OCI-LY3 (cell line): ENCODE results near the gene SASH1.

Source experiments
- H2AFZ ChIP-seq: fragments of 200-600, 300-600 bp; shearing (Covaris generic); 2 replicates; pipeline ENCODE4 v1.6.0; 2014; ENCODE audit warnings: antibody characterized with exemption, low read depth, low read length
- H3K27ac ChIP-seq: fragments of 200-600, 300-600 bp; sonication (generic); 2 replicates; pipeline ENCODE4 v1.5.1; 2014; ENCODE audit warnings: mild to moderate bottlenecking, low read length, moderate library complexity, mixed read lengths
- H3K27me3 ChIP-seq: fragments of 200-600, 300-600 bp; sonication (generic); 2 replicates; pipeline ENCODE4 v1.6.1; 2014; ENCODE audit warnings: low read depth, low read length, mixed read lengths
- H3K36me3 ChIP-seq: fragments of 200-600, 300-600 bp; sonication (generic); replicated peaks from 2 replicates; pipeline ENCODE3; 2014; ENCODE audit warnings: low read depth, low read length, mixed read lengths
- H3K4me1 ChIP-seq: fragments of 300-600, 200-600 bp; sonication (generic); 2 replicates; pipeline ENCODE4 v1.6.1; 2014; ENCODE audit warnings: low read length, mixed read lengths
- H3K4me2 ChIP-seq: fragments of 200-600, 300-600 bp; sonication (generic); 2 replicates; pipeline ENCODE4 v1.6.1; 2014; ENCODE audit warnings: low read length, mixed read lengths
- H3K4me3 ChIP-seq: fragments of 300-600, 200-600 bp; sonication (generic); 2 replicates; pipeline ENCODE4 v1.5.1; 2014; ENCODE audit warnings: antibody characterized with exemption, mild to moderate bottlenecking, low read length, moderate library complexity
- H3K79me2 ChIP-seq: fragments of 300-600, 200-600 bp; shearing (Covaris generic); 2 replicates; pipeline ENCODE4 v1.6.1; 2014; ENCODE audit warnings: mild to moderate bottlenecking, low read length, mixed read lengths
- H3K9ac ChIP-seq: fragments of 300-600, 200-600 bp; shearing (Covaris generic); 2 replicates; pipeline ENCODE4 v1.6.0; 2014; ENCODE audit warnings: mild to moderate bottlenecking, low read length, moderate library complexity
- H3K9me3 ChIP-seq: fragments of 200-600, 300-600 bp; shearing (Covaris generic); 2 replicates; pipeline ENCODE4 v1.6.1; 2014; ENCODE audit warnings: low read length, mixed read lengths; ENCODE audit not compliant: insufficient read depth
- H4K20me1 ChIP-seq: fragments of 200-600, 300-600 bp; sonication (generic); 2 replicates; pipeline ENCODE4 v1.6.1; 2016; ENCODE audit warnings: low read length, mixed read lengths; ENCODE audit not compliant: insufficient read depth
- EZH2phosphoT487 ChIP-seq: fragments of 200-600 bp; shearing (Covaris generic); IDR thresholded peaks from 2 replicates; pipeline ENCODE4 v1.6.1; 2018; ENCODE audit warnings: antibody characterized with exemption, mixed run types, low read depth
- TF ChIP-seq, protein P1 (sequence below): fragments of 200-600, 300-600 bp; sonication (generic); IDR thresholded peaks from 2 replicates; pipeline ENCODE4 v1.5.1; 2014; ENCODE audit warnings: antibody characterized with exemption, low read length, low read depth

The SASH1 gene

DNA sequence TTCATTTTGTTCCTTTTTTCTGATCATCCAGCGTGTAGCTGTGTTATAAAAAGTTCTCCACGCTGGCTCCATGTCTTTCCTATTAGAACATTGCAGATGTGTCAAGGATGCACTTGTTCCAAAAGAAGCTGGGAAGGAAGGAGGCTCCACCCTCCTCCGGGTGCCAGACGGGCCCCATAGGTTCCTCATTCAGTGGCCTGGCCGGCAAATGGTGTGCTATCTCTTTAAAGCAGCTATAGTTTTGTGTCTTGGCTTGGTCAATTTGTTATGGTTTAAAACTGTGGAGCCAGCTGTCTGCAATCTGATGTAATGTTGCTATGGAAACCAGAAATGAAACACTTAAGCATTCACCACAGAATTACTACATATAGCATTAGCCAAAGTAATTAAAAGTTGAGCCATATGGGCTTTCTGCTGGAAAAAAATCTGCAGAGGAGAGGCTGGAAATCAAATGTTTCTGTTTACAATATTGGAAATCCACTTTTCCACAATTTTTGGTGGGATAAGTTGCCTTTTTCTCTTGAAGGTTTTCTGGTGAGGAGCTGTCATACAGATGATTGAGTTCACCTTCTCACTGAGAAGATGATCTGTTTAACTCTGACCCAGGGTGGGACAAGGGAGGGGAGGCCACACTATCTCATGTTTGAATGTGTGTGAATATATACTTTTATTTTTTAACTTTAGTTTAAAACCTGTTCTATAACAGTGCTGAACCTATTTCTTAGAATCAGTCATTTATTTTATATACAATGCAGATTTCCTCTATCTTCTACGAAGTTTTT, 167.4 kb downstream of the SASH1 start:
- Histone ChIP-seq H3K4me1 (peaks cover 26% of the 10 kb centered on the region), H3K4me2 (peak overlapping the region; percentile 83), H3K9me3 (no peaks in the 10 kb centered on the region), H3K9ac (no peak overlapping the region), H2AFZ (no peak overlapping the region), H3K27me3 (peaks cover 71% of the 10 kb centered on the region), H3K4me3 (peak overlapping the region; percentile 61), H4K20me1 (peaks cover 8% of the 10 kb centered on the region), H3K36me3 (no peaks in the 10 kb centered on the region), H3K27ac (no peak overlapping the region), H3K79me2 (no peaks in the 10 kb centered on the region)
- TF ChIP-seq EZH2phosphoT487 = no peak
- TF ChIP-seq, protein P1, sequence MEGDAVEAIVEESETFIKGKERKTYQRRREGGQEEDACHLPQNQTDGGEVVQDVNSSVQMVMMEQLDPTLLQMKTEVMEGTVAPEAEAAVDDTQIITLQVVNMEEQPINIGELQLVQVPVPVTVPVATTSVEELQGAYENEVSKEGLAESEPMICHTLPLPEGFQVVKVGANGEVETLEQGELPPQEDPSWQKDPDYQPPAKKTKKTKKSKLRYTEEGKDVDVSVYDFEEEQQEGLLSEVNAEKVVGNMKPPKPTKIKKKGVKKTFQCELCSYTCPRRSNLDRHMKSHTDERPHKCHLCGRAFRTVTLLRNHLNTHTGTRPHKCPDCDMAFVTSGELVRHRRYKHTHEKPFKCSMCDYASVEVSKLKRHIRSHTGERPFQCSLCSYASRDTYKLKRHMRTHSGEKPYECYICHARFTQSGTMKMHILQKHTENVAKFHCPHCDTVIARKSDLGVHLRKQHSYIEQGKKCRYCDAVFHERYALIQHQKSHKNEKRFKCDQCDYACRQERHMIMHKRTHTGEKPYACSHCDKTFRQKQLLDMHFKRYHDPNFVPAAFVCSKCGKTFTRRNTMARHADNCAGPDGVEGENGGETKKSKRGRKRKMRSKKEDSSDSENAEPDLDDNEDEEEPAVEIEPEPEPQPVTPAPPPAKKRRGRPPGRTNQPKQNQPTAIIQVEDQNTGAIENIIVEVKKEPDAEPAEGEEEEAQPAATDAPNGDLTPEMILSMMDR = no peak

DNA sequence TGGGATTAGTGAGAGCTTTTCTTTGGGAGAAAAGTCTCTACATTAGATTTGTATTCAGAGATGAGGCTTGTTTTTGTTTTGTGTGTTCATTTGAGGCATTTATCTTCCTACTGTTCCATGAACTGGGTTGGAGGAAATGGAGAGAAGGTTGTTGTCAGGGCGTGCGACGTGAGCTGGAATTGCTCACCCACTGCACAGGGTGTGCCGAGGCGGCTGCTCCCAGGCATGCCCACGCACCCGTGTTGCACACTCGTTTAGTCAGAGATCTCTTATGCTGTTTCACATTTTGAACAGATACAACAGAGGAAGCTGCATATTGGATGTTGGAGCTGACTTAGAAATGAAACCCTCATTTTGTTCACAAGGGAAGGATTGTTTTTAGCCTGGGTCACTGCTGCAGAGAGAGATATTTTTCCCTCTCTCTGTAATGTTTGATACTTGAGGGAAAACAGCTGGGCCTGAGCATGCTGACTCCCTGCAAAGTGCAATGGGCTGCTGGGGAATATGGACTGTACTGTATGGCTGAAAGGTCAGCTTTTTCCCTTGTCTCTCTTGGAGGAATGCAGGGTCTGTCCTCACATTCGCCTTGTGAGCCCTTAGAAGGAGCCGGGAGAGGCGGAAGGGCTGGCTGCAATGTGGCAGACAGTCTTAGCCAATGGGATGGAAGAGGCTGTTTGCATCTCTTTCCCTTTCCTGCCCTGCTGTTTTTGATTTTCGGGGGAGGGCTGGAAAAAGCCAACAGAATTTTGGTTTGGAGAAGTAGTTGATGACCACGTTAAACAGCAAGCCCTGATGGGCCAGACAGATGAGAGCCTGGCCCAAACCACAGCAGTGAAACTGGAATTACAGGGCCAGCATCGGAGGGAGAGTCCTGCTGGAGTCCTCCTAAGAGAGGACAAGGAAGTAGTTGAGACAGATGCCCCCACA, 170.8 kb downstream of the SASH1 start:
- no peaks in the 10 kb centered on the region for H3K79me2 ChIP-seq

DNA sequence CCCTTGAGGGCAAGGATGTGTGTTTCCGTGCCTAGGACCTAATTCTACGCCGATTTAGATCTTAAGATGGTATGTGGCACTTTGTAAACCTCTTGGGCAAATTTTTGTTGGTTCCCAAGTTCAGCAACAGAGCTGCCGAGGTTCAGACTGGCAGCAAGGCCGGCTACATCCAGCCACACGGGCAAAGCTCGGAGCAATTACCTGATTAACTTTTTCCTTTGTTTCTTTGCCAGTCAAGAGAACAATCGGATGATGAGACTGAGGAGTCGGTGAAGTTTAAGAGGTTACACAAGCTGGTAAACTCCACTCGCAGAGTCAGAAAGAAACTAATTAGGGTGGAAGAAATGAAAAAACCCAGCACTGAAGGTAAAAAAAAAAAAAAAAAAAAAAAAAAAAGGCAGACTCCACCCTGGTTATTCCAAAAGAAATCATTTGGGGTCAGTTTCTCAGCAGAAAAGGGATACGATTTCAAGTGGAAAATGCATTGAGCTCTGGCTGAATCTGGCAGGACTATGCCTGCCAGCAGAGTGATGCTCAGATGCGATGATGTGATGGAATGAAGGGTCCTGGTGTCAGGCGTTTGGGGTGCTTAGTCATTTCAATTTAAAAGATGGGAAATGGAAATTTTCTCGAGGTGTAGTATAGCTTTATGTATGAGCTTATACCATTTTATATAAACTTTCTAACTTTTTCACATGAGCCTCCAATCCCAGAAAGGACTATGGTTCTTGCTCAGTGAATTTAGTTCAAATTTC, 171.6 kb downstream of the SASH1 start:
- Histone ChIP-seq H4K20me1 (peaks cover 9% of the 10 kb centered on the region; the same call in 1 of the 2 replicates), H3K4me1 (peaks cover 23% of the 10 kb centered on the region), H3K9me3 (no peaks in the 10 kb centered on the region), H3K79me2 (no peaks in the 10 kb centered on the region), H3K27me3 (peaks cover 78% of the 10 kb centered on the region), H2AFZ (no peak overlapping the region), H3K9ac (no peak overlapping the region), H3K4me2 (peak overlapping the region; percentile 24; the same call in 1 of the 2 replicates), H3K36me3 (no peaks in the 10 kb centered on the region), H3K4me3 (no peak overlapping the region), H3K27ac (no peak overlapping the region)
- TF ChIP-seq, protein P1 = no peak
- no peak for TF ChIP-seq EZH2phosphoT487

More for the DNA sequence above, 170.8 kb downstream of the SASH1 start:
- Histone ChIP-seq H3K4me3 (no peak overlapping the region), H3K27me3 (peaks cover 76% of the 10 kb centered on the region), H3K27ac (no peak overlapping the region), H2AFZ (no peak overlapping the region), H3K9ac (no peak overlapping the region), H3K4me2 (0 out of 2 replicates have a peak overlapping the region, but pooled peaks have one; percentile 24), H3K36me3 (no peaks in the 10 kb centered on the region), H3K4me1 (peaks cover 30% of the 10 kb centered on the region), H4K20me1 (peaks cover 8% of the 10 kb centered on the region), H3K9me3 (no peaks in the 10 kb centered on the region)
- TF ChIP-seq EZH2phosphoT487 = no peak
- TF ChIP-seq, protein P1 = no peak
